Activated CD8-positive, alpha-beta memory T cell treated with anti-CD3 and anti-CD28 coated beads, Interleukin-2, amount 50 U/mL, for 24 hours (primary cell): ENCODE results near the gene PFKFB4.

Source experiments
- DNase-seq: peaks from one replicate; pipeline ENCODE4 v3.0.0-alpha.2; 2020; ENCODE audit errors: extremely low read depth

The PFKFB4 gene

DNA sequence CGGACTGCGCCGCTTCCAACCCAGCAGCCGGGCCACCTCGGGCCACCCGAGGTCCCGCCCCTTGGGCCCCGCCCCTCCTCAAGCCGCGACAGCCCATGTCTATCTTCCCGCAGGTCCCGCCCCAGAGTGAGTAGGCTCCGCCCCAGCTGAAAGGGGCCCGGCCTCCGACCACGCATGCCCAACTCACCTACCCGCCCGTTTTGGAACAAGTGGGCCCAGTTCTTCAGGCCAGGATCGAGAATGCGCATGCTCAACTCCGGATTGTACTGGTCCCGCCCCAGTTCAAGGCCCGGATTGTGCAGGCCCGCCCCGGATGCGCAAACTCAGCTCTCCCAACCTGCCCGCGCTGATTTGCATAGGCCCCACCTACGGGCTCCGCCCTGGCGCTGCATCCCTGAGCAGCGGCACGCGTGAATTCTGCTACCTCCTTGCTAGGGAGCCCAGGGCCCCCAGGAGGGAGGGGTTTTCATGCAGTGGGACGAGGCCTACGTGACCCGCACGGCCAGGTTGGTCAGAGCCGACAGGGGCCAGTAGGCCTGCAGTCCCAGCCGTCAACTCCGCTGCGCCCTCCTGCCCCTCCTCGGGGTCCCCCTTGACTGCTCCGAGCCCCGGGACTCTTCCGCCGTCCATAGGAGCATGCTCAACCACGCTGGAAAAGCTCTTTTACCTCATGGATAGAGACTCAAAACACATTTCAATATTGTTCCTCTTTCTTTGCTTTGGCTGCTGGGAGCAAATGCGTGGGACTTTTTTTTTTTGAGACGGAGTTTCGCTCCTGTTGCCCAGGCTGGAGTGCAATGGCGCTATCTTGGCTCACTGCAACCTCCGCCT is at the start of gene PFKFB4:
Gene PFKFB4 (minus strand): TSS at position 8 of the 831 bp plus-strand sequence. CDS start 26 bp downstream, outside the sequence.
- DNase-seq, result peak; percentile 99

DNA sequence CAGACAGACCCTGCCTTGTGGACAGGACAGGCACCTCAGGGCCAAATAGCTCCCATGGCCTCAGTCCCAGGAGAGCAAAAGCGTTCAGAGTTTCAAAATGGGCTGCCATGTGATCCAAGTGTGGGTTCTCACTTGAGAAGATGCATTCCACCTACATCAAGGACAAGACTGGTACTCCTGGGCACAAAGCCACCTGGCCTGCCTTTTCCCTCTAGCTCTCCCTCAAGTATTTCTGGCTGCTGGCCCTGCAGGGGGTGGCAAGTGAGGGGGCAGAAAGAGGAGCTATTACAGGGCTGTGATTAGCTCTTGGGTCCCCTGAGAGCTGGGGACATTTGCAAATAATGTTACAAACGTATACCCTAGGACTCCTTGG is 45.0 kb upstream of the PFKFB4 start:
- DNase-seq, result no peak

DNA sequence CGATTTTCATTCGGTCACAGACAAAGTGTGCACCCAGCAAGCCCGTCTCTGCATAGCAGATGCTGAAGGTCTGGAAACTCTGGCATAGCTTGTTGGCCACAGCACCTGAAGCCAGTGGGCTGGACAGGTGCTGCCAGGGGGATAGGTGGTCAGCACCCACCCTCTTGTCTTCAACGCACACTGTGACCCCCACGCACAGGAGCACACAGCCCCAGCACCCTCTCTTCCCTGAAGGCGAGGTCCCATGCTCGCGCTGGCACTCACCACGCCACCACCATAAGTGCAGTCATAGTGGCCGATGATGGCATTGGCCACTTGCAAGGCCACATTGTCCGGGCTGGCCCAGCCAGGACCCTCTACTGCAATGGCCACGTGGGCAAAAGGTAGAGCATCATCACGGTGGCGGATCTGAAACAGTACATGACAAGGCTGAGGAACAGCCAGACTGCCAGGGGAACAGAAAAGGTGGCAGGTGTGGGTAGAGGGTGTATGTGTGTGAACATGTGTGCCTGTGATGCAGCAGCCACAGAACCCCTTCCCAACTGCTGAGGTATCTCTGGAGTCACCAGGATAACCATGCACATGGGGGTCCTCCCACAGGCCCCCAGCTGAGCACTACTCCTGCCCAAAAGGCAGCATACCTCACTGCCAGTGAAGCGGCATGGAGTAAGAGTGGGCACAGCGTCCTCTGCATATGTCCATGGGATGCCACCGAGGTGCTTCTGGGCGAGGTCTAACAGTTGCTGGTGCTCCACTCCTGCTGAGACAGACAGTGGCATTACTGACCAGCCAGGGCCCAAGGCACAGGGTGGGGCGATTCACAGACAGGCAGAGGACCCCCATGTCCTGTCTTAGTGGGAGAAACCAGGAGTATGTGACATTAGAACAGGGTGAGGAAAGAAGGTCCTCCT is 44.4 kb upstream of the PFKFB4 start:
- DNase-seq, result no peak

GRCh38 chr3:48599509-48600285 is 43.1 kb upstream of the PFKFB4 start:
- no peak for DNase-seq

- DNase-seq, result no peak
Observed at GRCh38 chr3:48599077-48599501, 42.5 kb upstream of the PFKFB4 start.

- DNase-seq, result no peak
Observed at GRCh38 chr3:48598323-48599076, 41.9 kb upstream of the PFKFB4 start.

- no peak for DNase-seq
Observed at GRCh38 chr3:48597408-48597800, 40.8 kb upstream of the PFKFB4 start.

GRCh38 chr3:48596676-48597407 is 40.2 kb upstream of the PFKFB4 start:
- no peak for DNase-seq

- no peak for DNase-seq
Observed at GRCh38 chr3:48596157-48596556, 39.6 kb upstream of the PFKFB4 start.

DNA sequence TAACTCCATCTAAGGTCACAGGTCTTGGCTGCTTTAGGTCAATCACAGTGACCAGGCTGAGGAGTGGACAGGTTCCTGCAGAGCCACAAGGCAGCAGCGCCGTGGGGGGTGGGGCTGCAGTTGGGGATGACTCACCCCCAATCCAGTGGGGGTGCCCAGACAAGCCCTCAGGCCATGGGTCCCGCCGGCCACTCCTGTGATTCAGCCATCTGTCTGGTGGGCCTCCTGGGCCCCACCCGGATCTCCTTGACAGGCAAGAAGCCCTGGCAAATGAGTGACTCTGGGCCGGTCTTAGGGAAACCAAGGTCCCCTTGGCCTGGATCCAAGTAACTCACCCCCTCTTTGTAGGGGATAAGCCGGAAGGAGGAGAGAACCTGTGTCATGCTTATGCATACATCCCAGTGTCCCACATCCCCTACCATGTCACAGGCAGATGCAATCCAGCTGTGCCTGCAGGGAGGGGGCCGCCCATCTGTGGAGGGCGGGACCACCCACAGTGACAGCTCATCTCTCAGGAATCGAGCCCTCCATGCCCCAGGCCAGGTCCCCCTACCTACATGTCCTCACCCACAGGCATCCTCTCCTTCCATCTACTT is 39.0 kb upstream of the PFKFB4 start:
- DNase-seq, result no peak

- DNase-seq, result no peak
Observed at GRCh38 chr3:48595075-48595525, 38.5 kb upstream of the PFKFB4 start, which contains the start of gene COL7A1. Gene COL7A1, minus strand, starts transcription at chr3:48595329. Its CDS starts 170 bp downstream, at chr3:48595159.

GRCh38 chr3:48594417-48595049 is 37.9 kb upstream of the PFKFB4 start:
- no peak for DNase-seq

GRCh38 chr3:48593337-48593736 is 36.7 kb upstream of the PFKFB4 start:
- no peak for DNase-seq

DNA sequence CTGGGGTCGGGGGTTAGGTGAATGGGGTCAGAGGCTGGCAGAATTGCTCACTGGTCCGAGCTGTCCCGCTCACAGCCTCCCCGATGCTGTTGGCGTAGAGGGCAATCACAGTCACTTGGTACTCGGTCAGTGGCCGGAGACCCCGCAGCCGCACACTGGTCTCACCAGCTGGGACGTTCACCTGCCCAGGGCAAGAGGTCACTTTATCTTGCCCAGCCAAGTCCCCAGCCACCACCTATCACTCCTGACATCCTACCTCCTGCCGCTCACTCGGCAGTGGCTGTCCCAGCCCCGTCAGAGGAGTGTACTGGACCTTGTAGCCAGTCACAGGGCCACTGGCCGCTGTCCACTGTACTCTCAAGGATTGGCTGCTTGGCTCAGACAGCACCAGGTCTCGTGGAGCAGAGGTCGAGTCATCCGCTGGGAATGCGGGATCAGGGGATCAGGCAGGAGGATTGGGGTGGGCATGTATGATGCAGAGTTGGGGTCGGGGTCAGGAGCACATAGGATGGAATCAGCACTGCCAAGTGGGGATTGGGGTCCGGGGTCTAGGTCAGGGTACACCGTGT is 36.0 kb upstream of the PFKFB4 start:
- DNase-seq, result no peak

DNA sequence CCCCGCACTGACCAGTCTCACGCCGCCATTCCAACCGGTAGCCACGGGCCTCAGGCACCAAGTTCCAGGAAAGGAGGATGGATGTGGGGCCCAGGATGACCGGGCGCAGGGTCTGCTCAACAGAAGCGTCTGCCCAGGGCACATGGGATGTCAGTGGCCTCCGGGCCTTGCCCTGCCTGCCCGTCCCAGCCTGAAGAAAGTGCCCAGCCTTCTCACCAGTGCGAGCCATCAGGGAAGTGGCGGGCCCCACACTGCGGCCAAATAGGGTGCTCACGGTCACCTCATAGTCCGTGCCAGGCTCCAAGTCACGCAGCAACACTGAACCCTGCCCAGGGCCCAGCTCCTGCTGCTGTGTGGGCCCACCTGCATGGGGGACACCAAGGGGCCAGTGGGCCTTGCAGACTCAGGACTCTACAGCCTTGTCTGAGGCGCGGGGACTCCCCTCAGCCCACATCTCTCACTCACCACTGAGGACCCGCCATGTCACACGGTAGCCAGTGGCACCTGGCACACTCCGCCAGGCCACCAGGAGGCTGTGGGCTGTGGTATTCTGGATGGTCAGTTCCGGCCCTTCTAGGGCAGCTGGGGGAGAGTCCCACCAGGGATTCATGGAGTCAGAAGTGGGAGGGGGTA is 35.4 kb upstream of the PFKFB4 start:
- no peak for DNase-seq

- DNase-seq, result no peak
Observed at GRCh38 chr3:48591436-48591835, 34.8 kb upstream of the PFKFB4 start.

DNA sequence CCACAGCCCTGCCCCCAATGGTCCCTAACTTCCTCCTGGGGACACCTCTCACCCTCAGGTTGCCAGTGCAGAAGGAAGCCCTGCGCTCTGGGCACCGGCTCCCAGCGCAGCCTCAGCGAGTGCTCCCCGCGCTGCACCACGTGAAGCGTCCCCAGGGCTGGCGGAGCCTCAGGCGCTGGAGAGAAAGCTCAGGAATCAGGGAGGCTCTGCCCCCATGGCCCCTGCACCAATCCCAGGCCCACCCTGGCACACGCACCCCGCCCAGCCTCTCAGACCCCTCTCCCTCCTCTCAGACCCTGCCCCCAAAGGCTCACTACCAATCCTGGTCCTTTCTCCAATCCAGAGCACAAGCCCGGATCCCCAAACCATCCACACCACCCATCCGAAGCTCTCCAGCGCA is 31.6 kb upstream of the PFKFB4 start:
- no peak for DNase-seq

- no peak for DNase-seq
Observed at GRCh38 chr3:48587686-48588085, 31.1 kb upstream of the PFKFB4 start.

DNA sequence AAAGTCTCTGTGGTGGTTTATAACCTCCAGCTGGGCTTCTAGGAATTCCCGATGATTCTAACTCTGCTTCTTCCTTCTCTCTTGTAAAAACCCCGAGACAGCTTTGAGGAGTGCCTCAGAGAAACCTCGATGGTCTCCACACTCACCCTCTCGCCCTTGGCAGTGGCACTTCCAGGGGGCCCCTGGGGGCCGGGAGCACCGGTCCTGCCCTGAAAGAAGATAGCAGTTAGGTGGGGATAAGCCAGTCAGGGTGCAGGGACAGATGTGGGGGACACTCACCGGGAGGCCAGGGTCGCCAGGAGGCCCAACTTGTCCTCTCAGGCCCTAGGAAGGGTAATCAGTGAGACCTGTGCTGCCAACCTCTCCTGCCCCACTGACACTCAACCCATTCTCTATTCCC is 28.8 kb upstream of the PFKFB4 start:
- DNase-seq, result no peak
